NCI-H1694 (cell line): ENCODE results near the gene HCN4.

Experiments
- DNase-seq: peaks from one replicate; lab custom pipeline; 2025; lab: John Stamatoyannopoulos, UW

Gene HCN4

GRCh38 chr15:73344056-73344455 is 24.7 kb downstream of the HCN4 start:
- DNase-seq = no peak

DNA sequence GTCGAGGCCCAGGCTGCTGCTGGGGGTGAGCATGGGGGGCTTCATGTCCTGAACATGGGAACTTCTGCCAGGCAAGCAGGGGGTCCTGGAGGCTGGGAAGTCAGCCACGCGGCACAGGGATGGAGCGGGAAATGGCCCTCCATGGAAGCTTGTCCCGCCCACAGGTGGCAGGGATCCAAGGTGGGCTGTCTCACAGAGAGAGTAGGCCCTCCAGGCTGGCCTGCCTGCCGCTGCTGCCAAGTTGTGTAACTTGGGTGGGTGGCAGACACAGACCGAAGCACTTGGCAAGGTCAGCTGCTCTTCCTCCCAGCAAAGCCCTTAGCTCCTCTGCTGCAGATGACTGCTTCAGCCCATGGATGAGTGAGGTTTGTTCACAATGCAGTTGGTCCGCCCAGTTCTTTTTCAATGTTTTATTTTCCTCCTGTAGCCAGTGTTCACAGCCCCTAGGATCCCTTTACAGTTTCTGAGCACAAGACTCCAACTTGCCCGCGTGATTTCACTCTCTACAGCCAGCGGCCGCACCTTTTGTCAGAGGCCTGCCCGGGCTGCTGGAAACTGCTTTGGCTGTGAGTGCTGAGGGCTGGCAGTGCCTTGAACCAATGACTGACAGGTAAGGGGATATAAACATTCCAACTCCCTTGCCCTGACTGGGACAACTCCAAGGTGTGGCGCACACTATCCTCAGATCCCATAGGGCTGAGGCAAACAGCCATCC is 26.7 kb downstream of the HCN4 start:
- no peak for DNase-seq

- no peak for DNase-seq
Measured at GRCh38 chr15:73340502-73341192, 28.1 kb downstream of the HCN4 start.

DNA sequence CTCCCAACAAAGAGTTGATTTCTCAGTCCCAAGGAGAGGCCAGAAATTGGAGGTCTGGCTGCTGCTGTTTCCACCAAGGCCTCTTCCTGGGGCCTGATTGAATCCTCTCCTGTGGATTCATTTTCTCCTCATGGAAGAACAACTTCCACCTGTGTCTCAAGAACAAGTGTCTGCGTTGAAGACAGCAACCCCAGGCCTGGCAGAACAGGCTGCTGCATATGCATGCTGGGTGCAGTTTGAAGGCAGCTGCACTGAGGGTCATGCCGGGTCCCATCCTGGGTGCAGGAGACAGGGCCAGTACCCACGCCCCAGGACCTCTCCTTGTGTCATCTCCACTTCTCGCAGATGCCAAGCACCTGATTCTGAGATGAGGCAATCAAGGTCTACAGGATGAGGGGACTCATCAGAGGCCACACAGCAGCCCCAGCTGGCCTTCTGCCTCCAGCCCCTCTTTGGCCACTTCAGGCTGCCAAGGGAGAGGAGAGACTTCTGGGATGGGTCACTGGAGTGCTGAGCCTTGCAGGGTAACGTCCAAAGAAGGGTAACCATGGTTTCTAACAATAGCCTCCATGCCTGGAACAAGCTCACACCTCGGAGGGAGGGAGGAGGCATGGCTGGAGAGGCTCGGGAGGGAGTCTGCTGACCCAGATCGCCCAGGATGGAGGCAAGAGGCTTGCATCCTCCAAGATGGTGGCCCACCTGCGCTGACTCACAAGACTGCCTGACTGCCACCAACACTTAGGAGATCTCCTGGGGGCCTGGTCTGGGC is 30.0 kb downstream of the HCN4 start:
- no peak for DNase-seq

DNA sequence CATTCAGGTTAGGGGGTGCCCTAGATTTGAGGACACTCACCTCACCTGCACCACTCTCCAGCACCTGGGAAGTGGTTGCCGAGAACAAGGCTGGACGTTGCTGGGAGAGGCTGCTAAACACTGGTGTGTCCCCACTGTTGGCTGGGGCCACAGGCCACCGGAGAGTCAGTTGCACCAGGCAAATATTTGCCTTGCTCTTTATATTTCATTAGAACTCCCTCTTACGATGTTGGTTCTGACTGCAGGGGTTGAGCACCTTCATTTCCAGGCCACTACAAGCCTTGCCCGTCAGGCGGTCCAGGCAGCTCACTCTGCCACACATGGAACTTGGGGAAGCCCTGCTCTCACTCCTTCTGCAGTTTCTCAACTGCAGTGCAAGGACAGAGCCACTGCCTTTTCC is 30.7 kb downstream of the HCN4 start:
- DNase-seq = no peak

GRCh38 chr15:73337187-73337586 is 31.6 kb downstream of the HCN4 start:
- DNase-seq = no peak

DNA sequence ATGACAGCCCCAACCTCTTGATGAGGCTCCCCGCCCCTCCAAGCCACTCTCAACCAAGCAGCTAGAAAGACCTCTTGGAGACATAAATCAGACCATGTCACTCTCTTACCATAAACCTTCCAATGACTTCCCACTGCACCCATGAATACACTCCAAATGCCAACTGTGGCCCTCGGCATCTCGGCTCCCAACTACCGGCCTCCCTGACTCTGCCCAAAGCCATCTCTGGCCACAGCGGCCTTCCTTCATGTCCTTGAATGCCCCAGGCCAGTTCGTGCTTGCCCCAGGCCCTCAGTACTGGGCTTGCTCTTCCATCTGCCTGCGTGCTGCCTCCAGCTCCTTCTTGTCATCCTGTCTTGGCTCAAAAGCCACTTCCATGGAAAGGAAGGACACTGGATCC is 32.0 kb downstream of the HCN4 start:
- DNase-seq = no peak

GRCh38 chr15:73335471-73335870 is 33.3 kb downstream of the HCN4 start:
- DNase-seq = no peak

GRCh38 chr15:73335026-73335425 is 33.7 kb downstream of the HCN4 start:
- no peak for DNase-seq

DNA sequence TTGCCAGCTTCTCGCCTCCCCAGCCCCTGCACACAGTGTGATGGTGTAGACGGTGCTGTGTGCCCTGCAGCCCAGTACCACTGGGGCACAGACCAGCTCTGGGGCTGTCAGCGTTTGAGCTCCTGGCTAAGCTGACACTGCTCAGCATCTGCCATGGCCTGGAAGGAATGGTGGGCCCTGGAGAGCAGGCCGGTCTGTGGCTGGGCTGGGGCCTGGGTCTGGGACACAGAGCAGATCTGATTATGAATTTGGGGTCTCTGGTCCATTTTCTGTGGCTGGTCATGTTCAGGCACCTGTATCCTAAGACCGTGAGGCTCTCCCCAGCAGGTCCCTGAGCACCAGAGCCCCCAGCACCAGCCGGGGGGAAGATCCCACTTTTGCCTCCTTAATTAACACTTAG is 34.7 kb downstream of the HCN4 start:
- DNase-seq = no peak

- no peak for DNase-seq
Measured at GRCh38 chr15:73333001-73333400, 35.8 kb downstream of the HCN4 start.

GRCh38 chr15:73331991-73332925 is 36.5 kb downstream of the HCN4 start:
- no peak for DNase-seq

DNA sequence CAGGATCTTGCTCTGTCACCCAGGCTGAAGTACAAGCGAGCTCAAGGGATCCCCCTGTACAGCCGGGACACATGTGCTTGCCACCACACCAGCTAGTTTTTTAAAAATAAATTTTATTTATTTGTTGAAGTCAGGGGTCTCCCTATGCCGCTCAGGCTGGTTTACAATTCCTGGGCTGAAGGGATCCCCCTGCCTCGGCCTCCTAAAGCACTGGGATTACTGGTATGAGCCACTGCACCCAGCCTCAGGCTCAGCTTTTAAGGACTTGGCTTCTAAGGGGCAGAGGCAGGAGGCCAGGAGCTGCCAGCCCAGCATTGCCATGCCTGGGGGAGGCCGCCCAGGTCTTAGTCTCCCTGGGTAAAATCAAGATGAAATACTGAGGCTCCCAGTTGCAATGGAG is 37.3 kb downstream of the HCN4 start:
- no peak for DNase-seq

DNA sequence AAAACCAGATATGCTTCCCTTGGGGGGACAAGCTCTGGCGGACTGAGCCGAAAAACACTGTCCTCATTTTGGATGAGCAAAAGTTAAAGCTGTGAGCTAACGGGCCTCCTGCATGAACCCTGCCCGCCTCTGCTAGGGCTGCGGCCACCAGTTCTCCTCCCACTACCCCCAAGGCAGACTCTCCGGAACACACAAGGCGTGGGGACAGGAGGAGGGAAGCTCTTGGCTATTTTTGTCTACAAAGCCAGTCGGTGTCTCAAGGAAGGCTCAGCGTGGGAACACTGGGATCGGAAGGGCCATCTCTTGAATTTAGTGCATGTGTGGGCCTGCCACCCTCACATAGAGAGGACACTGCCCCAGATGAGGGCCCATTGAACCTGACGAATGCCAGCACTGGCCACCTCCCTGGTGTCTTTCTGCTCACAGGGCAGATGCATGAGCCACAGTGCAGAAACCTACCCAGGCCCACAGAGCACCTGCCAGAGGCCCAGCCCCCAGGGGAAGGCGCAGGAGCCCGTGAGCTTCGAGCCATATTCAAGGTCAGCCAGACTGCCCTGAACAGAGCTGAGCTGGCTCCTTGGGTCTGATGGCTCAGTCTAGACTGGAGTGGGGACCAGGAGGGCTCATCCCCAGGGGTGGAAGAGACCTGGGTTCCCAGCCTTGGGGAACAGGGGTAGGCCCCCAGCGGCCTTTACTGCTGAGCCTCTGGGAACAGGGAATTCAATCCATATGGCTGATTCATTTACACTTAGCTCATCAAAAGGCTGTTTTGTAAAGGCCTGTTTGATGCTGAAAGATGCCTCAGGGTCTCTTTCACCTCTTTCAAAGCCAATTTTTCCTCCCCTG is 38.3 kb downstream of the HCN4 start:
- no peak for DNase-seq

DNA sequence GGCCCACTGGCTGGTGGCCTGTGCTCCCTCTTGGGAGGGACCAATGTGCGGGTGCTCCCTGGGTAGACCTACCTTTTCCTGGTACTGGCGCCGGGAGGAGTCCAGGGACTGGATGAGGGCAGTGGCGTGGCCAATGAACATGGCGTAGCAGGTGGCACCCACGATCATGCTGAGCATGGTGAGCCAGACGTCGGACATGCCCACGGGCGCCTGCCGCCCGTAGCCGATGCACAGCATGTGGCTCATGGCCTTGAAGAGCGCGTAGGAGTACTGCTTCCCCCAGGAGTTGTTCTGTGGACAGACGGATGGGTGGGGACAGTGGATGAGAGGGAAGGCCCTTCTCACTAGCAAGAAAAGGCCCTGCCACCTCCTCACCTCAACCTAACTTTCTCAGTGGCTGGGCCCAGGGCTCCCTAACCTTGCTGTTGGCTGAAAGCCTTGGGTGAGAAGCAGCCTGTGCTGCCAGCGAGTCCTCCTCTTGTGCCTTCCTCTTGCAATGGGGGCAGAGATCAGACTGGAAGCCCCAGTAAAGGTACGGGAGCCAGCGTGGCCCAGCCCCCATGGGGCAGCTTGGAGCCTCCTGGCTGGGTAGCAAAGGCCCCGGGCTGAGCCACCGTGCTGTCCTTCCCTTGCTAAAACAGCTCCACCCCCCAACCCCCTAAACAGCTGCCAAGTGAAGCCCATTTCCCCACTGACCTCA is 39.1 kb downstream of the HCN4 start:
- no peak for DNase-seq

- no peak for DNase-seq
Measured at GRCh38 chr15:73328981-73329380, 39.8 kb downstream of the HCN4 start.

- DNase-seq = no peak
Measured at GRCh38 chr15:73328149-73328820, 40.5 kb downstream of the HCN4 start.

DNA sequence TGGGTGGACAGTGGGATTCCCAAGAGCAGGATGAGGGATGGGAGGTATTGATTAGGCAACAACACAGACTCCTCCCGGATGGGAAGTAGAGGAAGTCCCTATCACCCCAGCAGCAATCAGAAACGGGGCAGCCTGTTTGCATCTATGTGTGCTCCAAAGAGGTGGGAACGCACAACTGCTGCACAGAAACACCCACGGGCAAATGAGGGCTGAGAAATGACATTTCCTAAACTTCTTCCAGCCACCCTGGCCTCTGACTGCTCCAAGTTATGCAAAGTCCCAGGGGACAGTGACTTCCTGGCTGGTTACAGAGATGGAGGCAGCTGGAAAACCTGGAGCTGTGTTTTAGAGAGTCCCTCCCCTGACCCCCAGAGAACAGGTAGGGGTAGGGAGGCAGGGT is 42.6 kb downstream of the HCN4 start:
- DNase-seq = no peak

DNA sequence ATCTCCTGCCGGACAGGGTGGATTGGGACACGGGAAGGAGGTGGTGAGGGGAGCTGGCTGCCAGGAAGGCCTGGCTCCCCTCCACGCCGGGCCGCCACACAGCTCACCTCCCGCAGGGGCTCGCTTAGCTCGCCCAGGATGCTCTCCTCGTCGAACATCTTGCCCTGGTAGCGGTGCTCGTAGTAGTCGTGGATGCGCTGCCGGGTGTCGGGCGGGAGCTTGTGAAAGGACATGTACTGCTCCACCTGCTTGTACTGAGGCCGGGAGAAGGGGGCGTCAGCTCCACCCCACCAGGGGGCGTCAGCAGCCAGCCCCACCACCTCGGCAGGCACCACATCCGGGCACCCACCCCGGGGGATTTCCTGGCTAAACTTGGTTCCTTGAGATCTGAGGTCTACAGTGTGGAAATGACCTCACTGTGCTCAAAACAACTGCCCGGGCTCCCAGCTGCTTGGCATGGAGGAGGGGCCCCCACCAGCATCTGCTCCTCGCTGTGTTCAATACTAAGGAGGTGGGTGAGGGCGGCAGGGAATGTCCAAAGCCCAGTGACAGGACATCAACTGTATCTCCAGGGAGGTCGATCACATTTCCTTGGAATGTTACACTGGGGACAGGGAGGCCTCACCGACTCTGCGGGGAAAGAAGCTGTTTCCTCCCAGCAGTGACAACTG is 43.4 kb downstream of the HCN4 start:
- no peak for DNase-seq
